ENCODE results near the gene DET1. TPM values are rescaled to one million over a fixed set of nuclear protein-coding genes. Genes with fewer than 3 reads are reported as not detected.
"Not testable (repeated sequence)": the region's sequence is repeated elsewhere in the genome, so short reads cannot be mapped to it uniquely, and the experiment has no call there.

The DET1 gene
- total and polyA plus RNA-seq, 4 experiments from 2014 or later = 1.1 to 11.7 (median 7.5) TPM

DNA sequence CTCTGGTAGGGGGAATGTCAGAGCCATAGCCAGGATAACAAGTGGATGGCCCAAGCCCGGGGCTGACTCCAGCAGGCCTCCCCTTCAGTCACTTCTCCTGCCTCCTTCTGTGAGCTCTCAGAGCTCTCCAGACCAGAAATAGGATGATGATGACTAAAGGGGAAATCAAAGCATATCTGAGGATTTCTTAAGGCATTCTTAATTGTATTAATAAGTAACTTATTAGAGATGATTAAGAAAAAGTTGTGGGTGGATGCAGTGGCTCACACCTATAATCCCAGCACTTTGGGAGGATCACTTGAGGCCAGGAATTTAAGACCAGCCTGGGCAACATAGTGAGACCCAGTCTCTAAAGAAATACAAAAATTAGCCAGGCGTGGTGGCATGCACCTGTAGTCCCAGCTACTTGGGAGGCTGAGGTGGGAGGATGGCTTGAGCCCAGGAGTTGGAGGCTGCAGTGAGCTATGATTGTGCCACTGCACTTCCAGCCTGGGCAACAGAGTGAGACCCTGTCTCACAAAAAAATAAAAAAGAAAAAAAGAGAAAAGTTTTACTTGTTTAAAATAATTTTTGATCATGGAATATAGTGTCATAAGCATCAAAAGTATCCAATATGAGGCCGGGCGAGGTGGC lies 72.7 kb downstream of the DET1 start:
- H3K27ac ChIP-seq (ENCODE audit: low read depth, low read length); H3K4me1 Mint-ChIP-seq; H3K4me3 Mint-ChIP-seq; H3K4me1 ChIP-seq (ENCODE audit: insufficient read depth, low read length); intact Hi-C loops (cut with micrococcal nuclease); H3K4me3 ChIP-seq (ENCODE audit: low read length in 2 of 2); H3K9me3 ChIP-seq (ENCODE audit: control insufficient read depth in 1 of 2, low read length in 2 of 2); H3K27ac Mint-ChIP-seq; H3K27me3 Mint-ChIP-seq; H3K9me3 Mint-ChIP-seq; DNase-seq; H3K27me3 ChIP-seq (ENCODE audit: insufficient read depth, low read length): not testable (repeated sequence)
- peaks cover 26 to 50% of the 10 kb centered on the region in 2 donors for H3K36me3 Mint-ChIP-seq
- ChIA-PET CTCF (ENCODE audit: partially characterized antibody) (interaction anchor here (1.0 kb wide), 1 partner anchor 19 kb away, joined by 3 read pairs; no protein-coding TSS in a partner anchor), POLR2A (ENCODE audit: partially characterized antibody) (interaction anchor here (1.0 kb wide), 1 partner anchor 10 kb away, joined by 3 read pairs; no protein-coding TSS in a partner anchor)
- H3K36me3 ChIP-seq (ENCODE audit: insufficient read depth, low read length) = peaks cover 30% of the 10 kb centered on the region

DNA sequence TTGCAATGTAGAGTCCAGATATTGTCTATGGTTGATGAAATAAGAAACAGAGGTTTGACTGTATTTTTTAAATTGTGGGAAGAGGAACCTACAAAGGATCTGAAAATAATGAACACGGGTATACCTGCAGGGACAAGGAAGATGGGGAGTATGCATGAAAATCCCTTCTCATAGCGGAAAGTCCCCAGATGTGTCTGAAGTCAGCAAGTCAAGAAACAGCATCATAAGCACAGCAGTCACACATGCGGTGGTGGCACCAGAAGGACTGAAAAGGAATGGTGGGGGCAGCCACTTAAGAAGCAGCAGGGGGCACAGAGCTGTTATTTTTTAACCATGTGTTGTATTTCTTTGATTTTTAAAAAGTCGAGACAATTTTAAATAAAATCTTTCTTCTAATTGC lies 74.3 kb downstream of the DET1 start:
- Histone ChIP-seq H3K36me3 (ENCODE audit: insufficient read depth, low read length) (peaks cover 27% of the 10 kb centered on the region), H3K9me3 (ENCODE audit: control insufficient read depth in 1 of 2, low read length in 2 of 2) (no peaks in the 10 kb centered on the region), H3K4me1 (ENCODE audit: insufficient read depth, low read length) (peaks cover 15% of the 10 kb centered on the region), H3K27ac (ENCODE audit: low read depth, low read length) (no peak overlapping the region), H3K27me3 (ENCODE audit: insufficient read depth, low read length) (no peaks in the 10 kb centered on the region), H3K4me3 (ENCODE audit: low read length in 2 of 2) (no peak overlapping the region)
- POLR2A ChIA-PET (ENCODE audit: partially characterized antibody) = no interaction called here
- CTCF ChIA-PET (ENCODE audit: partially characterized antibody) = interaction anchor here (1.2 to 1.6 kb wide), 2 partner anchors 167 to 193 kb away, joined by 3 read pairs; partner anchors contain the start of gene ISG20
- no peaks in the 10 kb centered on the region for H3K9me3 Mint-ChIP-seq
- no peaks in the 10 kb centered on the region for H3K27me3 Mint-ChIP-seq
- H3K27ac Mint-ChIP-seq = peak overlapping the region in 2 of 7 donors; percentile 34 to 57
- DNase-seq = no peak
- H3K36me3 Mint-ChIP-seq = peaks cover 17 to 42% of the 10 kb centered on the region in 2 donors
- H3K4me1 Mint-ChIP-seq = peaks cover 7 to 16% (median 14%) of the 10 kb centered on the region in 4 donors
- intact Hi-C loops (cut with micrococcal nuclease) = no loop called here
- no peak overlapping the region for H3K4me3 Mint-ChIP-seq

GRCh38 chr15:88470625-88471372 lies 75.7 kb downstream of the DET1 start:
- POLR2A ChIA-PET (ENCODE audit: partially characterized antibody) = no interaction called here
- Histone ChIP-seq H3K9me3 (ENCODE audit: control insufficient read depth in 1 of 2, low read length in 2 of 2) (no peaks in the 10 kb centered on the region), H3K4me1 (ENCODE audit: insufficient read depth, low read length) (peaks cover 25% of the 10 kb centered on the region), H3K4me3 (ENCODE audit: low read length in 2 of 2) (no peak overlapping the region), H3K27me3 (ENCODE audit: insufficient read depth, low read length) (no peaks in the 10 kb centered on the region), H3K36me3 (ENCODE audit: insufficient read depth, low read length) (peaks cover 17% of the 10 kb centered on the region), H3K27ac (ENCODE audit: low read depth, low read length) (no peak overlapping the region)
- Mint-ChIP-seq H3K9me3 (no peaks in the 10 kb centered on the region), H3K36me3 (peaks cover 11 to 41% of the 10 kb centered on the region in 2 donors), H3K27ac (no peak overlapping the region), H3K4me1 (peaks cover 13 to 30% (median 24%) of the 10 kb centered on the region in 4 donors), H3K4me3 (no peak overlapping the region), H3K27me3 (no peaks in the 10 kb centered on the region)
- no peak for DNase-seq
- intact Hi-C loops (cut with micrococcal nuclease) = no loop called here
- CTCF ChIA-PET (ENCODE audit: partially characterized antibody) = interaction anchor here (0.6 to 1.6 kb wide), 3 partner anchors 168 to 739 kb away, joined by 3 read pairs; partner anchors contain the start of gene ISG20

DNA sequence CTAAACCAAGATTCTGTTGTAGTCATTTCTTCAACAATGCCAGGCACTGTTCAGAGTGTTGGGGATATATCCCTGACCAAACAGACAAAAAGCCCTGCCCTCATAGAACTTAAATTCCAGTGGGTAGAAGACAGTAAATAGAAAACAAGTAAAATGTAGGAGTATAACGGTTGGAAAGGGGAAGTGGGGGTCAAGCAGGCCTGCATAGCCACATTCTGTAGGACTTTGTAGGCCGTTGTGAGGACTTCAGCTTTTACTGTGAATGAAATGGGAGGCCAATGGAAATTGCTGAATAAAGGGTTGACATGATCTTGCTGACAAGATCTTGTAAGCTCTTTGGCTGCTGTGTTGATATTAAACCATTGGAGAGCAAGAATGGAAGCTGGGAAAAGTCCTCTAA lies 77.2 kb downstream of the DET1 start:
- Histone ChIP-seq H3K4me3 (ENCODE audit: low read length in 2 of 2) (no peak overlapping the region), H3K36me3 (ENCODE audit: insufficient read depth, low read length) (peaks cover 16% of the 10 kb centered on the region), H3K4me1 (ENCODE audit: insufficient read depth, low read length) (peaks cover 29% of the 10 kb centered on the region), H3K27me3 (ENCODE audit: insufficient read depth, low read length) (no peaks in the 10 kb centered on the region), H3K9me3 (ENCODE audit: control insufficient read depth in 1 of 2, low read length in 2 of 2) (no peaks in the 10 kb centered on the region), H3K27ac (ENCODE audit: low read depth, low read length) (no peak overlapping the region)
- intact Hi-C loops (cut with micrococcal nuclease) = loop anchor here (5.0 kb wide), 3 partner anchors 153 to 773 kb away; partner anchors contain the start of genes AEN and FANCI
- Mint-ChIP-seq H3K27me3 (no peaks in the 10 kb centered on the region), H3K4me3 (no peak overlapping the region), H3K9me3 (no peaks in the 10 kb centered on the region), H3K4me1 (peaks cover 13 to 38% (median 28%) of the 10 kb centered on the region in 4 donors), H3K36me3 (peaks cover 7 to 40% of the 10 kb centered on the region in 2 donors), H3K27ac (no peak overlapping the region)
- CTCF ChIA-PET (ENCODE audit: partially characterized antibody) = interaction anchor here (1.3 kb wide), 1 partner anchor 9 kb away, joined by 3 read pairs; no protein-coding TSS in a partner anchor
- POLR2A ChIA-PET (ENCODE audit: partially characterized antibody) = interaction anchor here (0.6 to 1.3 kb wide), 2 partner anchors 54 to 169 kb away, joined by 3 read pairs; partner anchors contain the start of gene ISG20
- DNase-seq = no peak

DNA sequence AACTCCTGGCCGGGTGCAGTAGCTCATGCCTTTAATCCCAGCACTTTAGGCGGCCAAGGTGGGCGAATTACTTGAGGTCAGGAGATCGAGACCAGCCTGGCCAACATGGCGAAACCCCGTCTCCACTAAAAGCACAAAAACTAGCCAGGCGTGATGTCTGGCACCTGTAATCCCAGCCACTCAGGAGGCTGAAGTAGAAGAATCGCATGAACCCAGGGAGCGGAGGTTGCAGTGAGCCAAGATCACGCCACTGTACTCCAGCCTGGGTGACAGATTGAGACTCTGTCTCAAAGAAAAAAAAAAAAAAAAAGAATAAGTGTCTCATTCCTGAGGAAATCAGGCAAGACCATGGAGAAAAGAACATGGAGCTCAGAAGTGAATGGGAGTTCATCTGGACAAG lies 77.8 kb downstream of the DET1 start:
- H3K27me3 ChIP-seq (ENCODE audit: insufficient read depth, low read length); H3K9me3 Mint-ChIP-seq; CTCF ChIA-PET (ENCODE audit: partially characterized antibody); H3K27ac ChIP-seq (ENCODE audit: low read depth, low read length); DNase-seq; H3K27me3 Mint-ChIP-seq; H3K4me3 ChIP-seq (ENCODE audit: low read length in 2 of 2); H3K9me3 ChIP-seq (ENCODE audit: control insufficient read depth in 1 of 2, low read length in 2 of 2): not testable (repeated sequence)
- Histone ChIP-seq H3K36me3 (ENCODE audit: insufficient read depth, low read length) (peaks cover 22% of the 10 kb centered on the region), H3K4me1 (ENCODE audit: insufficient read depth, low read length) (peaks cover 29% of the 10 kb centered on the region)
- intact Hi-C loops (cut with micrococcal nuclease) = loop anchor here (5.0 kb wide), 3 partner anchors 154 to 774 kb away; partner anchors contain the start of genes AEN and FANCI
- Mint-ChIP-seq H3K27ac (peak overlapping the region in 1 of 7 donors; percentile 99), H3K4me3 (peak overlapping the region in 5 of 8 donors; percentile 97 to 99 (median 98)), H3K4me1 (peaks cover 15 to 38% (median 30%) of the 10 kb centered on the region in 4 donors), H3K36me3 (peaks cover 12 to 43% of the 10 kb centered on the region in 2 donors)
- POLR2A ChIA-PET (ENCODE audit: partially characterized antibody) = interaction anchor here (1.3 kb wide), 1 partner anchor 170 kb away, joined by 3 read pairs; the partner anchor contains the start of gene ISG20

- ChIA-PET POLR2A (ENCODE audit: partially characterized antibody) (interaction anchor here (0.6 to 2.0 kb wide), 14 partner anchors 13 to 867 kb away, joined by 3 to 18 read pairs (median 4); partner anchors contain the start of genes ABHD2, FANCI, ISG20 and POLG), CTCF (ENCODE audit: partially characterized antibody) (interaction anchor here (0.9 to 2.1 kb wide), 3 partner anchors 10 to 197 kb away, joined by 4 to 10 read pairs (median 4); no protein-coding TSS in a partner anchor)
- peaks cover 19 to 42% of the 10 kb centered on the region in 2 donors for H3K36me3 Mint-ChIP-seq
- Histone ChIP-seq H3K27me3 (ENCODE audit: insufficient read depth, low read length) (no peaks in the 10 kb centered on the region), H3K27ac (ENCODE audit: low read depth, low read length) (peak overlapping the region; percentile 93), H3K9me3 (ENCODE audit: control insufficient read depth in 1 of 2, low read length in 2 of 2) (no peaks in the 10 kb centered on the region), H3K4me3 (ENCODE audit: low read length in 2 of 2) (peak overlapping the region; percentile 87 to 90), H3K4me1 (ENCODE audit: insufficient read depth, low read length) (peaks cover 29% of the 10 kb centered on the region), H3K36me3 (ENCODE audit: insufficient read depth, low read length) (peaks cover 23% of the 10 kb centered on the region)
- peak overlapping the region; percentile 96 to 99 (median 98) for H3K4me3 Mint-ChIP-seq
- peak overlapping the region; percentile 98 to 100 (median 99) for H3K27ac Mint-ChIP-seq
- H3K27me3 Mint-ChIP-seq = no peaks in the 10 kb centered on the region
- intact Hi-C loops (cut with micrococcal nuclease) = loop anchor here (1.0 to 5.0 kb wide), 6 partner anchors 78 to 867 kb away; partner anchors contain the start of genes AEN, DET1, FANCI and POLG
- no peak for DNase-seq
- no peaks in the 10 kb centered on the region for H3K9me3 Mint-ChIP-seq
- H3K4me1 Mint-ChIP-seq = peaks cover 15 to 38% (median 30%) of the 10 kb centered on the region in 4 donors
Observed at GRCh38 chr15:88467935-88468528, 78.4 kb downstream of the DET1 start.

All from CD4-positive, alpha-beta memory T cell (primary cell).